ENCODE results near the gene MUC4. TPM values are rescaled to one million over a fixed set of nuclear protein-coding genes. Genes with fewer than 3 reads are reported as not detected.

The MUC4 gene
- total and polyA plus RNA-seq, 9 of the 15 experiments (the other 6 are each of a cell fraction or from before 2014, with no cell fraction given) = under 0.01 to 0.21 (median 0.10) TPM; not detected in 4

GRCh38 chr3:195835791-195836190 is 24.1 kb upstream of the MUC4 start (continued):
- no peak for TF ChIP-seq NFE2 (IDR thresholded peaks at IDR 0.05; ENCODE audit: low read depth)
- TF ChIP-seq CREB3 (tag; conservative IDR thresholded peaks at IDR 0.05; ENCODE audit: low read depth) = no peak
- TF ChIP-seq YBX1 (IDR thresholded peaks at IDR 0.05) = no peak
- TF ChIP-seq LEF1 (IDR thresholded peaks at IDR 0.05) = no peak
- TF ChIP-seq KLF13 (tag; IDR thresholded peaks at IDR 0.05; ENCODE audit: borderline replicate concordance, low read depth) = no peak
- no peak for TF ChIP-seq PHB (CRISPR knock-in tag; IDR thresholded peaks at IDR 0.05)

GRCh38 chr3:195834675-195835583 is 23.2 kb upstream of the MUC4 start:
- peaks cover 5 to 17% of the 10 kb centered on the region in 2 experiments; a peak in 3 of 5 replicates for H3K4me1 ChIP-seq (replicated peaks in 1 of 2; ENCODE audit: control insufficient read depth in 2 of 2, insufficient read depth in 2 of 2, low read length in 2 of 2)
- FAIRE-seq (no peak), ATAC-seq (no peak), DNase-seq (ENCODE audit: extremely low read depth in 1 of 4, low spot score in 3 of 4) (no peak)
- H3K36me3 ChIP-seq (ENCODE audit: control insufficient read depth, insufficient read depth, low read length) = no peaks in the 10 kb centered on the region
- no peaks in the 10 kb centered on the region for H4K20me1 ChIP-seq (replicated peaks; ENCODE audit: control insufficient read depth, insufficient read depth, low read length)
- no peak overlapping the region for H3K9ac ChIP-seq (ENCODE audit: insufficient read depth in 1 of 2, low read depth in 2 of 2, low read length in 2 of 2)
- 48% methylated on average over 25 of the region's 29 CpGs for WGBS (ENCODE audit: insufficient coverage, low coverage, missing lambda C conversion rate)
- in situ Hi-C loops (cut with MboI) = no loop called here
- no peaks in the 10 kb centered on the region for H3K9me3 ChIP-seq (replicated peaks; ENCODE audit: control insufficient read depth, insufficient read depth, low read depth, low read length)
- BruUV-seq (replicated peaks) = no TSS peak
- no peak overlapping the region for H3K4me3 ChIP-seq
- intact Hi-C loops (cut with micrococcal nuclease) = no loop called here
- H3K9me1 ChIP-seq (ENCODE audit: control insufficient read depth, insufficient read depth, low read length) = no peaks in the 10 kb centered on the region
- H3K79me2 ChIP-seq (ENCODE audit: control insufficient read depth, insufficient read depth, low read length) = no peaks in the 10 kb centered on the region
- H3K27me3 ChIP-seq (ENCODE audit: control insufficient read depth in 2 of 2, insufficient read depth in 2 of 2, low read length in 2 of 2) = peaks cover 3 to 31% of the 10 kb centered on the region in 2 experiments; a peak in 4 of 5 replicates
- POLR2A ChIA-PET = interaction anchor here (0.7 kb wide), 2 partner anchors 9 to 16 kb away, joined by 3 to 4 read pairs; no protein-coding TSS in a partner anchor
- H2AFZ ChIP-seq (ENCODE audit: low read depth, low read length) = no peak overlapping the region
- H3K27ac ChIP-seq (ENCODE audit: extremely low read depth, low read depth, low read length) = no peak overlapping the region
- no peak overlapping the region for H3K4me2 ChIP-seq (ENCODE audit: insufficient read depth, low read length)
- TF ChIP-seq SMAD2 (IDR thresholded peaks at IDR 0.05; ENCODE audit: low read depth, low read length) (no peak), HNRNPK (IDR thresholded peaks at IDR 0.05; ENCODE audit: low read depth, low read length, poor library complexity, severe bottlenecking) (no peak), MEIS2 (IDR thresholded peaks at IDR 0.05; ENCODE audit: partially characterized antibody) (no peak), KDM1A (IDR thresholded peaks at IDR 0.05) (0 out of 4 replicates have a peak, but pooled peaks of 1 of the 2 experiments have one; percentile 16), ARID3A (IDR thresholded peaks at IDR 0.05; ENCODE audit: borderline replicate concordance, low read depth, low read length) (no peak), CBX1 (IDR thresholded peaks at IDR 0.05; ENCODE audit: low read depth) (0 out of 2 replicates have a peak, but pooled peaks have one; percentile 47), XRCC3 (IDR thresholded peaks at IDR 0.05) (no peak), ADNP (tag; IDR thresholded peaks at IDR 0.05) (0 out of 2 replicates have a peak, but pooled peaks have one; percentile 43), ESRRA (IDR thresholded peaks at IDR 0.05; ENCODE audit: borderline replicate concordance, low read depth) (peak; percentile 56), BCOR (IDR thresholded peaks at IDR 0.05) (0 out of 2 replicates have a peak, but pooled peaks have one; percentile 15), RBM25 (IDR thresholded peaks at IDR 0.05; ENCODE audit: low read depth, low read length, severe bottlenecking) (peak; percentile 53)
- CTCF ChIA-PET (ENCODE audit: low intra/inter-chr PET ratio) = no interaction called here

Data from K562 (cell line).